Uterus (tissue), 2 donors: ENCODE data around the gene CACNA2D1.

Experiments used
- CTCF ChIP-seq, 4 experiments: fragments of 200-600 bp in 2 of 4; fragments of 450-650 bp in 2 of 4; sonication (generic) in 2 of 4; IDR thresholded peaks; one replicate each; pipeline ENCODE4 v1.5.1; 2016 to 2019; ENCODE audit warnings: antibody characterized with exemption in 4 of 4, mild to moderate bottlenecking in 2 of 4, moderate library complexity in 1 of 4
- POLR2A ChIP-seq, 2 donors: fragments of 450-650 bp; IDR thresholded peaks; one replicate each; pipeline ENCODE4 v1.6.1; 2016; ENCODE audit warnings: antibody characterized with exemption in 2 of 2, mild to moderate bottlenecking in 1 of 2, moderate library complexity in 1 of 2

GRCh38 chr7:82162289-82162688 is 281.3 kb downstream of the CACNA2D1 start:
- TF ChIP-seq POLR2A (IDR thresholded peaks at IDR 0.05) (no peak), CTCF (IDR thresholded peaks at IDR 0.05) (no peak)
